K562 (cell line): ENCODE measurements around the gene ZNF692. TPM values are rescaled to one million over a fixed set of nuclear protein-coding genes. Genes with fewer than 3 reads are reported as not detected.

ENCODE experiments used
- ATAC-seq: fragments of 200-7000 bp; cut with Tn5 transposase; 3 replicates; pipeline ENCODE4 v1.9.1; 2020; ENCODE audit warnings: moderate library complexity
- BruUV-seq: library from RNA; stranded (reverse); fragments of 400-500 nt; replicated peaks from 2 replicates; lab custom pipeline; 2021; lab: Mats Ljungman, UMichigan
- CTCF ChIA-PET: fragments of 300-600 bp; formaldehyde crosslinking; extraction: SDS; loops from one replicate; lab custom pipeline; 2021; ENCODE audit warnings: low intra/inter-chr PET ratio; lab: Yijun Ruan, JAX
- POLR2A ChIA-PET: fragments of 300-600, 350-650 bp; sonication (Branson Sonifier 250); formaldehyde crosslinking; extraction: SDS; loops from one replicate; lab custom pipeline; 2021; ENCODE audit warnings: antibody characterized with exemption, inconsistent platforms; lab: Yijun Ruan, JAX
- DNase-seq, 4 experiments: peaks; one replicate each; pipeline versions ENCODE4 v3.0.0 to v3.0.0-alpha.2; 2011 to 2018; ENCODE audit warnings: low spot score in 3 of 4, mixed read lengths in 3 of 4; ENCODE audit errors: extremely low read depth in 1 of 4
- FAIRE-seq: peaks from 2 replicates; lab custom pipeline; 2011; peaks lifted over from hg19 to GRCh38; lab: Jason Lieb, UNC
- H2AFZ ChIP-seq: 2 replicates; pipeline ENCODE4 v1.6.0; 2011; ENCODE audit warnings: low read depth, low read length, control low read depth, inconsistent platforms
- H3K27ac ChIP-seq: fragments of 200-600 bp; 3 replicates; pipeline ENCODE4 v1.8.0; 2011; ENCODE audit warnings: low read depth, mild to moderate bottlenecking, control low read depth, inconsistent platforms, low read length, moderate library complexity, mixed read lengths; ENCODE audit errors: extremely low read depth
- H3K27me3 ChIP-seq, 2 experiments: fragments of 300-600 bp in 1 of 2; 2 replicates in 1 of 2; 3 replicates in 1 of 2; pipeline versions ENCODE4 v1.6.0 to v1.8.0; 2011; ENCODE audit warnings: inconsistent platforms in 2 of 2, low read length in 2 of 2, mild to moderate bottlenecking in 1 of 2, mixed read lengths in 1 of 2, moderate library complexity in 1 of 2; ENCODE audit not compliant: control insufficient read depth in 2 of 2, insufficient read depth in 2 of 2
- H3K36me3 ChIP-seq: fragments of 300-600 bp; 3 replicates; pipeline ENCODE4 v1.8.0; 2011; ENCODE audit warnings: mild to moderate bottlenecking, low read length, inconsistent platforms; ENCODE audit not compliant: control insufficient read depth, insufficient read depth
- H3K4me1 ChIP-seq, 2 experiments: fragments of 200-600 bp in 1 of 2; replicated peaks in 1 of 2; 2 replicates in 1 of 2; 3 replicates in 1 of 2; pipeline versions ENCODE4 v1.5.1 to v1.8.0; 2011; ENCODE audit warnings: inconsistent platforms in 2 of 2, low read length in 2 of 2, mild to moderate bottlenecking in 1 of 2, mixed read lengths in 1 of 2, moderate library complexity in 1 of 2; ENCODE audit not compliant: control insufficient read depth in 2 of 2, insufficient read depth in 2 of 2
- H3K4me2 ChIP-seq: 2 replicates; pipeline ENCODE4 v1.6.1; 2011; ENCODE audit warnings: low read length, control low read depth, inconsistent platforms, mixed read lengths; ENCODE audit not compliant: insufficient read depth
- H3K4me3 ChIP-seq: fragments of 200-600 bp; sonication (generic), shearing (Covaris generic); 2 replicates; pipeline ENCODE4 v1.5.1; 2016; ENCODE audit warnings: control low read depth, inconsistent platforms
- H3K79me2 ChIP-seq: fragments of 200-600 bp; 3 replicates; pipeline ENCODE4 v1.8.0; 2011; ENCODE audit warnings: low read length, inconsistent platforms; ENCODE audit not compliant: control insufficient read depth, insufficient read depth
- H3K9ac ChIP-seq, 2 experiments: 2 replicates each; pipeline versions ENCODE4 v1.6.0 to v1.6.1; 2011; ENCODE audit warnings: low read depth in 2 of 2, low read length in 2 of 2, control low read depth in 1 of 2, inconsistent platforms in 1 of 2, mild to moderate bottlenecking in 1 of 2, mixed read lengths in 1 of 2; ENCODE audit not compliant: insufficient read depth in 1 of 2
- H3K9me1 ChIP-seq: one replicate; pipeline ENCODE4 v1.6.0; 2011; ENCODE audit warnings: inconsistent platforms, mild to moderate bottlenecking, low read length, moderate library complexity; ENCODE audit not compliant: control insufficient read depth, insufficient read depth
- H3K9me3 ChIP-seq: replicated peaks from 2 replicates; pipeline ENCODE4 v1.5.1; 2011; ENCODE audit warnings: low read depth, low read length, inconsistent platforms; ENCODE audit not compliant: control insufficient read depth, insufficient read depth
- H4K20me1 ChIP-seq: replicated peaks from 2 replicates; pipeline ENCODE4 v1.6.1; 2011; ENCODE audit warnings: low read length, inconsistent platforms, mixed read lengths; ENCODE audit not compliant: control insufficient read depth, insufficient read depth
- BCOR ChIP-seq: fragments of 450-650 bp; IDR thresholded peaks from 2 replicates; pipeline ENCODE4 v1.6.1; 2016
- C11orf30 ChIP-seq: fragments of 450-650 bp; IDR thresholded peaks from 2 replicates; pipeline ENCODE4 v1.6.1; 2016; ENCODE audit warnings: low read depth, mild to moderate bottlenecking
- CREB1 ChIP-seq, 2 experiments: sonication (generic) in 1 of 2; formaldehyde crosslinking in 1 of 2; IDR thresholded peaks; 2 replicates each; pipeline versions ENCODE4 v1.6.1 to v1.8.0; 2012 to 2022; ENCODE audit warnings: inconsistent platforms in 1 of 2, mild to moderate bottlenecking in 1 of 2, missing genetic modification reagents in 1 of 2, moderate library complexity in 1 of 2
- CTCF ChIP-seq, 3 experiments: IDR thresholded peaks in 2 of 3; conservative IDR thresholded peaks in 1 of 3; 2 replicates each; pipeline ENCODE4 v1.5.1; 2011 to 2012; ENCODE audit warnings: low read length in 3 of 3, mild to moderate bottlenecking in 3 of 3, control low read depth in 2 of 3, improper control_type of control experiment in 1 of 3, inconsistent platforms in 1 of 3, low read depth in 1 of 3, mixed read lengths in 1 of 3, moderate library complexity in 1 of 3; ENCODE audit not compliant: insufficient read depth in 2 of 3
- HIVEP1 ChIP-seq: fragments of 250-450 bp; sonication (Bioruptor Pico); IDR thresholded peaks from 2 replicates; pipeline ENCODE4 v1.4.0; 2020; ENCODE audit warnings: mild to moderate bottlenecking
- ILK ChIP-seq: fragments of 450-650 bp; IDR thresholded peaks from 2 replicates; pipeline ENCODE4 v1.6.1; 2016; ENCODE audit warnings: missing genetic modification characterization, low read depth, mild to moderate bottlenecking, missing compliant biosample characterization, moderate library complexity, borderline replicate concordance
- REST ChIP-seq, 2 experiments: fragments of 450-650 bp; formaldehyde crosslinking in 1 of 2; IDR thresholded peaks; 2 replicates each; pipeline versions ENCODE4 v1.4.0 to v1.6.1; 2014 to 2020; ENCODE audit warnings: mild to moderate bottlenecking in 2 of 2, borderline replicate concordance in 1 of 2, low read depth in 1 of 2
- ZBTB8A ChIP-seq: fragments of 450-650 bp; IDR thresholded peaks from 2 replicates; pipeline ENCODE4 v1.6.1; 2018; ENCODE audit warnings: mild to moderate bottlenecking, moderate library complexity; ENCODE audit not compliant: partially characterized antibody
- WGBS: fragments of 100-300 bp; shearing (Covaris generic); methylation state at CpG from one replicate; pipeline ENCODE4 v1.1.6; 2016; ENCODE audit warnings: low coverage, mixed read lengths; ENCODE audit not compliant: insufficient coverage; ENCODE audit errors: missing lambda C conversion rate; 5-methylcytosine and 5-hydroxymethylcytosine counted together
- in situ Hi-C: fragments of 300-500 bp; cut with MboI; formaldehyde crosslinking; loops from 4 replicates; pipeline ENCODE4 v1.15.0; 2018; ENCODE audit warnings: inconsistent platforms, mixed read lengths
- intact Hi-C: fragments of 100-400 bp; cut with micrococcal nuclease; formaldehyde crosslinking; loops from 2 replicates; pipeline ENCODE4 v1.14.2; 2022
- polyA plus RNA-seq, 8 experiments: library from polyadenylated mRNA; depleted of rRNA in 4 of 8; stranded (reverse) in 5 of 8; unstranded in 3 of 8; fragments of >200 nt; fragmentation: Nextera tagmentation in 2 of 8; fragmentation: Illumina TruSeq in 1 of 8; extraction: Ambion mirVana in 2 of 8; extraction: Trizol in 1 of 8; gene quantifications; 2 replicates each; pipeline versions ENCODE4 v1.2.1 to v1.2.3, GENCODE V29; 2011 to 2014; ENCODE audit warnings: inconsistent platforms in 1 of 8, missing spikeins in 1 of 8
- total RNA-seq, 7 experiments: library from RNA; depleted of rRNA in 6 of 7; stranded (reverse); fragments of >200 nt in 6 of 7; fragmentation: Illumina TruSeq in 2 of 7; extraction: Trizol in 2 of 7; gene quantifications; 2 replicates each; pipeline versions ENCODE4 v1.2.1 to v1.2.3, GENCODE V29; 2011 to 2021; ENCODE audit warnings: low replicate concordance in 1 of 7

Gene ZNF692
- total and polyA plus RNA-seq, 9 of the 15 experiments (the other 6 are each of a cell fraction or from before 2014, with no cell fraction given), result 8.4 to 143 (median 55.9) TPM

GRCh38 chr1:248884632-248885295 lies 25.9 kb upstream of the ZNF692 start:
- peak overlapping the region in 1 of 2 experiments; percentile 11; a peak in 1 of 4 replicates for H3K9ac ChIP-seq
- H3K79me2 ChIP-seq, result no peaks in the 10 kb centered on the region
- FAIRE-seq (no peak), DNase-seq (peak; percentile 48 to 72 (median 55)), ATAC-seq (peak; percentile 54)
- 25% methylated on average over 1 of the region's 1 CpG for WGBS
- H3K4me2 ChIP-seq, result no peak overlapping the region
- H2AFZ ChIP-seq, result peak overlapping the region; percentile 81
- no TSS peak for BruUV-seq
- H3K4me1 ChIP-seq, result peaks cover 8 to 42% of the 10 kb centered on the region in 2 experiments
- POLR2A ChIA-PET, result interaction anchor here (0.6 to 3.3 kb wide), 5 partner anchors 11 to 1027 kb away, joined by 3 to 19 read pairs (median 4); partner anchors contain the start of gene PGBD2
- CTCF ChIA-PET, result no interaction called here
- no peaks in the 10 kb centered on the region for H4K20me1 ChIP-seq
- in situ Hi-C loops (no loop called here), intact Hi-C loops (loop anchor here (1.0 kb wide), 1 partner anchor 11 kb away; no protein-coding TSS in a partner anchor)
- no peaks in the 10 kb centered on the region for H3K36me3 ChIP-seq
- no peaks in the 10 kb centered on the region for H3K27me3 ChIP-seq
- H3K4me3 ChIP-seq, result no peak overlapping the region
- H3K27ac ChIP-seq, result peak overlapping the region; percentile 51; the same call in 2 of the 3 replicates
- no peaks in the 10 kb centered on the region for H3K9me1 ChIP-seq
- H3K9me3 ChIP-seq, result no peaks in the 10 kb centered on the region
- TF ChIP-seq HIVEP1 (no peak), BCOR (0 out of 2 replicates have a peak, but pooled peaks have one; percentile 24), CREB1 (IDR thresholded peaks at IDR 0.05) (0 out of 2 replicates have a peak, but pooled peaks have one; percentile 6), CREB1 (CRISPR knock-in tag; IDR thresholded peaks at IDR 0.05) (no peak), ILK (no peak), CTCF (IDR thresholded peaks at IDR 0.05 in 2 of 3, conservative IDR thresholded peaks at IDR 0.05 in 1 of 3; ENCODE audit: insufficient read depth in 2 of 3, low read depth in 1 of 3, low read length in 3 of 3) (peak; percentile 43 to 64 (median 58); a peak in 5 of 6 replicates), C11orf30 (peak; percentile 49; the same call in 1 of the 2 replicates), ZBTB8A (no peak), REST (IDR thresholded peaks at IDR 0.05; ENCODE audit: borderline replicate concordance) (peak; percentile 19; the same call in 1 of the 2 replicates), REST (CRISPR knock-in tag; IDR thresholded peaks at IDR 0.05; ENCODE audit: low read depth) (no peak)
